ENCODE data around the gene POLR2A.

- TF ChIP-seq POLR2AphosphoS5 (IDR thresholded peaks at IDR 0.05) (peak in 1 of 2 donors; percentile 7), POLR2A (IDR thresholded peaks at IDR 0.05) (peak in 2 of 4 donors; percentile 20 to 65), CTCF (IDR thresholded peaks at IDR 0.05) (peak in 1 of 6 experiments; percentile 3)
Measured at GRCh38 chr17:7477392-7478275, 6.5 kb upstream of the POLR2A start.
